HL-60/S4 (cell line): Measurements from ENCODE around the gene SLC22A3.
"Not testable (repeated sequence)": the region's sequence is repeated elsewhere in the genome, so short reads cannot be mapped to it uniquely, and the experiment has no call there.

Source experiments
- in situ Hi-C: fragments of 300-500 bp; cut with MboI; formaldehyde crosslinking; loops from 2 replicates; pipeline ENCODE4 v1.14.3; 2022; ENCODE audit warnings: low sequenced_read_pairs

The SLC22A3 gene

DNA sequence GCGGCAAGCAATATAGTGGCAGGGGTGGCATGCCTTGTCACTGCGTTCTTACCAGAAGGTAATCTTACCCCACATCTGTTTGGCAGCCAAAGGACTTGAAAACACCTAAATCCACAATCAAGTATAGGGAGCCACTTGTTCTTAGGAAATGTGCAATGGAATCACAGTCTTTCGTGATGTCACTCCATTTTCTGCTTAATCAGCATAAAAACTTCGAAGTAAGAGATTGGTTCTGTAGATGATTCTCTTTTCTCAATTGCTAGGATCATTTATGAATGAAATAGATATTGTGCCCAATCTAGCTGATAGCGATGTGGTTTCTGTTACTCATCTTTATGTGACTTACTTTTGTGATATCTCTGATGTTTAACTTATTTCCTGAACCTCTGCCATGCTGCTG lies 89.0 kb downstream of the SLC22A3 start:
- in situ Hi-C loops = no loop called here

DNA sequence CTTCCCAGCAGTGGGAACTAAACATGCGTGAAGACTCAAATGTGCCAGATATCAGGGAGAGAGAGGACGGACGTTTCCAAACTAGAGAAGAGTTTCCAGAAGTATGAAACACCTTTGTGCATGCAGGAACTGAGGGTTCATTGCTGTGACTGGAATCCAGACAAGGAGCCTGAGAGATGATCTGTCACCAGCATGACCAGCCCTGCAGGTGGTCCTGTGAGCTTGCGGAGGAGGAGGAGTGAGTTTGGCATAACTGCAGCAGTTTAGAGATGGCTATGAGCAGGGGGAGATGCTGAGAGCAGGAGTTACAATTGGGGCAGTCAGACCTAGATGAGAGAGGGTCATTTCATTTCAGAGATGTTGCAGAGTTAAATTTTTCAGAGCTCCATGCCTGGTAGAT lies 89.6 kb downstream of the SLC22A3 start:
- in situ Hi-C loops = no loop called here

DNA sequence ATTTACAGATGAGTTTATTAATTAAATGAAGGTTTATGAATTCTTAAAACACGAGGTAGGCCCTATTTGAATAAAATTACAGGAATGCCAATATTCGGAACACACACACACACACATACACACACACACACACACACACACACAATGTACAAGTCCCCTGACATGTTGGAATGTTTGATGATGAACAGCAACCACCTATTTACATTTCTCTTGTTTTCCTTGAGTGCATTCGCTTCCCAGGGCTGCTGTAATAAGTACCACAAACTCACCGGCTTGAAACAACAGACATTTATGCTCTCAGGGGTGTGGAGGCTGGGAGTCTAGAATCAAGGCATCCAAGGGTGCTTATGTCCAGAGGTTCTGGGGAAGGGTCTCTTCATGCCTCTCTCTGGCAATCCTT lies 90.3 kb downstream of the SLC22A3 start:
- in situ Hi-C loops = no loop called here

- in situ Hi-C loops = loop anchor here (10.0 kb wide), 1 partner anchor 295 kb away; no protein-coding TSS in a partner anchor
Observed at GRCh38 chr6:160439751-160440150, 91.6 kb downstream of the SLC22A3 start.

DNA sequence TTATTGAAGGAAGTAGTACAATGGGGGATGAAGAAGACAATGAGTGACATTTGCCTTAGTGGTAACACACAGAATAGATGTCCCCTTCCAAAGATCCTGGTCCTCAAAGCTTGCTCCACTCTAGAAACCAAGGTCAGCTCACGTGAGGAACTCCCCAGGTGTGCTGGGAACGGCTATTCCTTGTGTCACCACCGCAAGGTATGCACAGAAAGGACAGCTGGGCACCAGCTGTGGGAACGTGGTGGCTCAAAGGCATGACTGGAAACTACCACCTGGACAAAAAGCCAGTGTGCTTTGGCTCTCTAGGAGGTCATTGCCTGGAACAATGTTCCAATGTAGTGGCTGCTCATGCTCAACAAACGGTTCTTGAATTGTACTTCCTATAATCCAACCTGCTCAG lies 94.0 kb downstream of the SLC22A3 start:
- in situ Hi-C loops = loop anchor here (10.0 kb wide), 1 partner anchor 297 kb away; no protein-coding TSS in a partner anchor

DNA sequence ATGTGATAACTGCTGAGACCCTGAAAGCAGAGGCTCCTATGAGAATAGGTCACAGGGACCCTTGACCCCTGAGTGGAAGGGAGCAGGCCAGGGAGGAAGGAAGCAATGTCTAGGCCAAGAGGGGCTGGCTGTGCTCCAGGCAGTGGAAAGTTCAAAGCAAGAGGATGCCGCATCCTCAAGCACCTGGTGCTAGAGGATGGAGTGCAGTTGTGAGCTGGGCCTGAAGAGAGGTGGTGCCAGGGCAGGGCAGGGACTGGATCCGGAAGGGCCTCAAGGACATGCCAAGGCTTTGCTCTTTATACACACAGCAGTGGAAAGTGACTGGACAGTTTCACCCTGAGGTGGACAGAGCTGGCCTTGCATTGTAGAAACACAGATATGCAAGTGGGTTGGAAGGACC lies 97.0 kb downstream of the SLC22A3 start:
- in situ Hi-C loops = loop anchor here (10.0 kb wide), 1 partner anchor 300 kb away; no protein-coding TSS in a partner anchor

DNA sequence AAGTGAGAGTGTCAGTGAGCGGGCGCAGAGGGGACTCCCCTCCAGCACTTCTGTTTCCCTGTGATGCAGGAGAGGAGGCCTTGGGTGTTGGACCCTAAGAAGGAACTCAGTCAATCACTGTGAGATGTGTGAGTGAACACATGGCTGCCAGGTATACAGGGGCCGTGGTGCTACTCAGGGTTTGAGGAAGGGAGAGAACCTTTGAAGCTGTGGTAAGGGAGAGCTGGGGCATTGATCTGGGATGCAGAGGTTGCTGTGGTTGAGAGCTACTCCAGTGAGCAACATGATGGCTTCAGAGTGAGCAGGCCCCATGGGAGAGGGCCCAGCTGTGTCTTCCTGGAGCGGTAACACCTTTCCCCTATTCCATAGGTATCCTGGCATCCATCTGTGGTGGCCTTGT lies 99.2 kb downstream of the SLC22A3 start:
- in situ Hi-C loops = loop anchor here (10.0 kb wide), 1 partner anchor 303 kb away; no protein-coding TSS in a partner anchor

DNA sequence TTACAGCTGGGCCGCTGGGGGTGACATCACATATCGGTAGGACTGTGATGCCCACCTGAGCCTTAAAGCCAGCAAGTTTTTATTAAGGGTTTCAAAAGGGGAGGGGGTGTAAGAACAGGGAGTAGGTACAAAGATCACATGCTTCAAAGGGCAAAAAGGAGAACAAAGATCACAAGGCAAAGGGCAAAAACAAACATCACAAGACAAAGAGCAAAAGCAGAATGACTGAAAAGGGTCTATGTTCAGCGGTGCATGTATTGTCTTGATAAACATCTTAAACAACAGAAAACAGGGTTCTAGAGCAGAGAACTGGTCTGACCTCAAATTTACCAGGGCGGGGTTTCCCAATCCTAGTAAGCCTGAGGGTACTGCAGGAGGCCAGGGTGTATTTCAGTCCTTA lies 101.6 kb downstream of the SLC22A3 start:
- in situ Hi-C loops = loop anchor here (10.0 to 25.0 kb wide), 3 partner anchors 305 to 762 kb away; partner anchors contain the start of gene SOD2

- in situ Hi-C loops = loop anchor here (10.0 to 25.0 kb wide), 2 partner anchors 576 to 764 kb away; partner anchors contain the start of gene SOD2
Observed at GRCh38 chr6:160450849-160451248, 102.7 kb downstream of the SLC22A3 start.

- in situ Hi-C loops = loop anchor here (10.0 to 25.0 kb wide), 2 partner anchors 580 to 767 kb away; partner anchors contain the start of gene SOD2
Observed at GRCh38 chr6:160454303-160454702, 106.1 kb downstream of the SLC22A3 start.

DNA sequence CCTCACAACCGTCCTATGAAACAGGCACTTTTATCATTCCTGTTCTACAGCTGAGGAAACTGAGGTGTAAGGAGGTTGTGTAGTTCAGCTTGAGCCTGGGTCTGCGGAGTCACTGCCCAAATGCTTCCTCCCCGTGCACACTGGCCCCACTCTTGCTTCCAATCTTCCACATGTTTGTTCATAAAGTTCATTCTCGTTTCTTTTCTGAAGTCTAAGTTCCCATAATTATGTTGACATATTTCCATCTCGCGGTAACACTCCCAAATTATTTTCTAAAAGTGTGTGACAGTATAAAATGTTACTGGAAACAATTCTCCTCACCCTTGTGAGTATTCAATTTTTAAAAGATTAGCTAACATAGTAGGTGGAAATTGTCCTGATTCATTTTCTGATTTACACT lies 106.9 kb downstream of the SLC22A3 start:
- in situ Hi-C loops = loop anchor here (10.0 to 25.0 kb wide), 2 partner anchors 580 to 768 kb away; partner anchors contain the start of gene SOD2

DNA sequence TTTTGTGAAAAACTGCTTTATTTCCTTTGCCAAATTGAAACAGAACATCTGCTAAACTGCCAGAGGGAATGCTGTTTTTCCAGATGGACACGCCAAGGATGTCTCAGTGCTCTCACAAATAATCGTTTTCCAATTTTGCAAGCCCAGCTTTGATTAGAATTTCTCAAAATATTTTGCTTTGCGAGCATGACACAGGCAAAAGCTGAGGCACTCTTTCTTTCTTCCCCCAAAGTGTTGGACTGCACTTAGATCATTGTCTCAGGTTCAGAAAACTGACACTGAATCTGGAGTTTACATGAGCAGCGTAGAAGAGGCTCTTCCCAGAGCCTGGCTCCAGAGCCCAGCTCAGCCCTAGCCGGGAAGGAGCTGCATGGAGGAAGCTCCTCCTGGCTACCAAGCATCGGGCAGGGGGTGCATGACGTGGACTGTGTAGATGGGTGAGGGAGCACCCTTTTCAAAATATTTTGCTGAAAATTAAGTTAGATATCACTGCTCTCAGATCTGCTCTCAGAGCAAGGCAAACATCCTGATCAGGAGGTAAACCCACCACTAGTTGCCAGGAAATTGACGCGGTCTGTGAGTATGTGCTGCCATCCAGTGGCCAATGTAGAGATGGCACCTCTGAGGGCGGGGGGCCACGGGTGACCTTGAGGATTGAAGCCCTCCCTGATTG lies 107.5 kb downstream of the SLC22A3 start:
- in situ Hi-C loops = loop anchor here (10.0 to 25.0 kb wide), 2 partner anchors 581 to 768 kb away; partner anchors contain the start of gene SOD2

DNA sequence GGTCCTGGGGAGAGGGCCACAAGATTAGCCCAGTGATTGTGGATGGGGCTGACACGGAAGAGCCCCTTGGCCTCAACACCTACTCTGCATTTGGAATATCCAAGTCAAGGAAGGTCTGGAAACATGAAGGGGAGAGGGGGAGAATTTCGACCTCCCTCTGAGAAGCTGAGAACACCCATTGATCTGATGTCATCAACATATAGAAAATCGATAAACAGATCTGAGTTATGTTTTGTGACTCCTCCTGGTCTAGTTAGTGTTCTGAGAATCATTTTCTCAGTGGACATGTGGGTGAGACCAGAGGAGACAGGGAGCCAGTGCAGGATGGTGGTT lies 108.0 kb downstream of the SLC22A3 start:
- in situ Hi-C loops = loop anchor here (10.0 to 25.0 kb wide), 2 partner anchors 581 to 769 kb away; partner anchors contain the start of gene SOD2

- in situ Hi-C loops = loop anchor here (10.0 to 25.0 kb wide), 2 partner anchors 583 to 771 kb away; partner anchors contain the start of gene SOD2
Observed at GRCh38 chr6:160457823-160458222, 109.6 kb downstream of the SLC22A3 start.

DNA sequence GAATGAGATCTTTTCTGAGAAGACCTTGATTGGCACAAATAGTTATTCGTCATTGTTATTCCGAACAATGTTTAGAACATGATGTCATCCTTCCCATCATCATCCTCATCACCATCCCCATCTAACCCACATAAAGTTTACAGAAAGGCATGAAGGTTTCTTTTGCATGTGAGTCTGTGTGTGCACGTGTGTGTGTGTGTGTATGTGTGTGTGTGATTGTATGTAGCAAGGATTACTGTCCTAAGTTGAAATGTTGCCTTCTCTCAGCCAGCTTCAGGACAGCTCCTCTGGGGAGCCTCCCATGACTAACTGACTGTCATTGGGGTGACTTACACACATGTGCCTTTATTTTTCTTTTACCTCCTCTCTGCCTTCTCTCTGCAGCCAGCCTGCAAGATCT lies 113.5 kb downstream of the SLC22A3 start:
- in situ Hi-C loops = loop anchor here (25.0 kb wide), 1 partner anchor 774 kb away; the partner anchor contains the start of gene SOD2

GRCh38 chr6:160462116-160462515 lies 113.9 kb downstream of the SLC22A3 start:
- in situ Hi-C loops = loop anchor here (25.0 kb wide), 1 partner anchor 775 kb away; the partner anchor contains the start of gene SOD2

GRCh38 chr6:160462551-160463109 lies 114.5 kb downstream of the SLC22A3 start:
- in situ Hi-C loops = loop anchor here (25.0 kb wide), 1 partner anchor 775 kb away; the partner anchor contains the start of gene SOD2

- in situ Hi-C loops = loop anchor here (25.0 kb wide), 1 partner anchor 777 kb away; the partner anchor contains the start of gene SOD2
Observed at GRCh38 chr6:160464744-160465143, 116.6 kb downstream of the SLC22A3 start.

- in situ Hi-C loops = loop anchor here (25.0 kb wide), 1 partner anchor 780 kb away; the partner anchor contains the start of gene SOD2
Observed at GRCh38 chr6:160467261-160467871, 119.2 kb downstream of the SLC22A3 start.

DNA sequence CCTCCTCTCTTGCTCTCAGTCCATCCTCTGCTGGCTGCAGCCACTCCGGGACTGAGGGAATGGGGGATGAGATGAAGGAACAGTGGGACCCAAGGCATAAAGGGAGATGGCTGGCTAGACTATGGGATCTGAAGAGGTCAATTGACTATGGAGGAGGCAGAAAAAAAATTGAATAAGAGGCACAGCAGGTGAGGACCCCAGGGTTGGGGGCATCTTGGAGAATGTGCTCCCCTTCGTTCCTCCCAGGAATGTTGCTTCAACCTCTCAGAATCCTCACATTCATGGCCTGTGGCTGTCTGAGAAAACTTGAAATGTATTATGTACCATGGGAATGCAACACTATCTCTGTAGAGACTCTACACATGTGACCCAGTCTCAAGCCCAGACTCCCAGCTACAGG lies 121.0 kb downstream of the SLC22A3 start:
- in situ Hi-C loops = loop anchor here (25.0 kb wide), 1 partner anchor 782 kb away; the partner anchor contains the start of gene SOD2

GRCh38 chr6:160476056-160476455 lies 127.9 kb downstream of the SLC22A3 start:
- in situ Hi-C loops = not testable (repeated sequence)
